Measurements from ENCODE around the gene GADL1. TPM values are rescaled to one million over a fixed set of nuclear protein-coding genes. Genes with fewer than 3 reads are reported as not detected.
A peak's percentile ranks its signal among the peaks of the same experiment; 100 is the strongest.

Gene GADL1
- polyA plus RNA-seq, 2 of the 4 experiments (the other 2 are of a cell fraction): not detected

DNA sequence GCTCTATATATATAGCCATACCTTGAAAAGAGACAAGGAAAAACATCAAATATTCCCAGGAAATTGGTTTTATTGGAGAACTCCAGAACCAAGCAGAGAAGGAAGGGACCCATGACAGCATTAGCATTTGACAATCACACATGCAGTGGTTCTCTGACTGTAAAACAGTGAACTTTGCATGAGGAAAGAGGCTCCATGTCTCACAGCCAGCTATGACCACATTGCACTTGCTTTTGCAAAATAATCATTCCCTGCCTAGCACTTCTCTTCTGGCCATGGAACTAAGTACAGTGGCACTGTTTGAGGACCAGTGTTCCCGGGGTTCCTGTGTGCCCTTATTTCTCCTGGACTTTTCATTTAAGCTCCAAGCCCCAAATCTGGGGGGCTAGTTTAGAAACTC lies 202.5 kb downstream of the GADL1 start:
- Histone ChIP-seq H3K27ac (peak overlapping the region; percentile 59 to 77; a peak in 5 of 6 replicates), H3K9me3 (no peaks in the 10 kb centered on the region), H3K4me1 (peaks cover 57% of the 10 kb centered on the region), H3K4me3 (no peak overlapping the region), H3K4me2 (no peak overlapping the region)
- DNase-seq (ENCODE audit: low read depth in 1 of 2, low spot score in 1 of 2) (no peak), FAIRE-seq (no peak), ATAC-seq (no peak)
- 83% methylated on average over 1 of the region's 1 CpG for WGBS (ENCODE audit: missing lambda C conversion rate)
- POLR2A ChIA-PET: interaction anchor here (0.9 kb wide), 1 partner anchor 86 kb away, joined by 4 read pairs; the partner anchor contains the start of gene TGFBR2
- TF ChIP-seq KDM5A (IDR thresholded peaks at IDR 0.05) (no peak), ZC3H11A (IDR thresholded peaks at IDR 0.05) (no peak), PBX3 (IDR thresholded peaks at IDR 0.05) (no peak), RFX5 (IDR thresholded peaks at IDR 0.05) (no peak), TP53 (CRISPR knock-in tag; IDR thresholded peaks at IDR 0.05) (no peak)
- TF ChIP-seq, protein P1, sequence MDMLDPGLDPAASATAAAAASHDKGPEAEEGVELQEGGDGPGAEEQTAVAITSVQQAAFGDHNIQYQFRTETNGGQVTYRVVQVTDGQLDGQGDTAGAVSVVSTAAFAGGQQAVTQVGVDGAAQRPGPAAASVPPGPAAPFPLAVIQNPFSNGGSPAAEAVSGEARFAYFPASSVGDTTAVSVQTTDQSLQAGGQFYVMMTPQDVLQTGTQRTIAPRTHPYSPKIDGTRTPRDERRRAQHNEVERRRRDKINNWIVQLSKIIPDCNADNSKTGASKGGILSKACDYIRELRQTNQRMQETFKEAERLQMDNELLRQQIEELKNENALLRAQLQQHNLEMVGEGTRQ (IDR thresholded peaks at IDR 0.05): no peak
- CTCF ChIA-PET: interaction anchor here (0.8 to 5.0 kb wide), 10 partner anchors 11 to 650 kb away, joined by 3 to 54 read pairs (median 5); partner anchors contain the start of gene TGFBR2

GRCh38 chr3:30691249-30691880 lies 203.1 kb downstream of the GADL1 start:
- 97% methylated on average over 9 of the region's 10 CpGs for WGBS (ENCODE audit: missing lambda C conversion rate)
- peak overlapping the region; percentile 2 to 84; a peak in 4 of 6 replicates for H3K27ac ChIP-seq
- DNase-seq (ENCODE audit: low read depth in 1 of 2, low spot score in 1 of 2): no peak
- no peak overlapping the region for H3K4me2 ChIP-seq
- H3K4me1 ChIP-seq: peaks cover 62% of the 10 kb centered on the region
- ChIA-PET POLR2A (interaction anchor here (0.9 kb wide), 1 partner anchor 85 kb away, joined by 4 read pairs; the partner anchor contains the start of gene TGFBR2), CTCF (interaction anchor here (0.6 to 4.8 kb wide), 4 partner anchors 43 to 649 kb away, joined by 3 to 54 read pairs (median 3); no protein-coding TSS in a partner anchor)
- no peak for ATAC-seq
- TF ChIP-seq CBX2 (IDR thresholded peaks at IDR 0.05; ENCODE audit: borderline replicate concordance, low read depth): no peak
- no peaks in the 10 kb centered on the region for H3K9me3 ChIP-seq
- no peak overlapping the region for H3K4me3 ChIP-seq
- no peak for FAIRE-seq

- peaks cover 62% of the 10 kb centered on the region for H3K4me1 ChIP-seq
- FAIRE-seq (no peak), DNase-seq (ENCODE audit: low read depth in 1 of 2, low spot score in 1 of 2) (no peak), ATAC-seq (no peak)
- no peaks in the 10 kb centered on the region for H3K9me3 ChIP-seq
- TF ChIP-seq, protein P2, sequence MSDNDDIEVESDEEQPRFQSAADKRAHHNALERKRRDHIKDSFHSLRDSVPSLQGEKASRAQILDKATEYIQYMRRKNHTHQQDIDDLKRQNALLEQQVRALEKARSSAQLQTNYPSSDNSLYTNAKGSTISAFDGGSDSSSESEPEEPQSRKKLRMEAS (IDR thresholded peaks at IDR 0.05): no peak
- H3K27ac ChIP-seq: peak overlapping the region; percentile 75 to 84
- 93% methylated on average over 2 of the region's 2 CpGs for WGBS (ENCODE audit: missing lambda C conversion rate)
- ChIA-PET POLR2A (no interaction called here), CTCF (no interaction called here)
- H3K4me2 ChIP-seq: no peak overlapping the region
- H3K4me3 ChIP-seq: no peak overlapping the region
Measured at GRCh38 chr3:30690199-30690598, 204.3 kb downstream of the GADL1 start.

DNA sequence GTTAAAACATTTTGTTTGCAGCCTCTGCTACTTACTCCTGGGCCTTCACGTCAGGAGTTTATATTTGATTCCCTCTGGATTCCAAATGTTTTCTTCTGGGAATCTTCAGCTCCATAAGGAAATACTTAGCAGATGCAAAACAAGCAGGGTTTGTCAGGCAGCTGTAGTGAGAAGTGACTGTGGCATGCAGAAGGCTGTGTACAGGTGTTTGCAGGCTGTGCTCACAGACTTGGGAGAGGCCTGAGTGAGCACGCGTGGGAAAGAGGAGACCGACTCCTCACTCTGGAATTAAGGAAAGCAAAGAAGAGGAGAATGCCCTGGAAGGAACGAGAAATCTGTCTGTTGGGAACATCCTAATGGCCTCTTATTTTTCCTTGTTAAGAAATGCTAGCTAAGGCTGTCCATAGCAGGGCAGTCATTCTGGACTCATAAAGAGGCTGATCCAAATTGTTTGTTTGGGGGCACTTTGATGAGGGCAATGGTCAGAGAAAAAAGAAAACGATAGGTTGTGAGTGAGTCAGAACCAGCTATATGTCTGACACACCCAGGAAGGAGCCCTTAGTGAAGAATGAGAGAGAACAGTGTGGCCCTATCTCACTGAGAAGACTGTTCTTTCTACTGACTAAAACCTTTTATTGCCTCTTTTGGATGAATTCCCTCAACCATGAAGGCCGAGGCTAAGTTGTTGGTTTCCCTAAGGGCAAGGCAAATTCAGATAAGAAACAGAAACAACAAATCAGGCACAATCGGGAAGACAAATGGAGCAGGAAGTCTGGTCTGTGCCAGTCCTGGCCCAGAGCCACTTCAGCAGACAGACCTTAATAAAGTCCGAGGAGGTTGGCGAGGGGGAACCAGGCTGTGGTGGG lies 205.5 kb downstream of the GADL1 start:
- 19% methylated on average over 10 of the region's 10 CpGs for WGBS (ENCODE audit: missing lambda C conversion rate)
- no peaks in the 10 kb centered on the region for H3K9me3 ChIP-seq
- ChIA-PET CTCF (interaction anchor here (1.3 kb wide), 1 partner anchor 575 kb away, joined by 3 read pairs; no protein-coding TSS in a partner anchor), POLR2A (interaction anchor here (0.7 kb wide), 1 partner anchor 83 kb away, joined by 3 read pairs; the partner anchor contains the start of gene TGFBR2)
- TF ChIP-seq GATA3 (IDR thresholded peaks at IDR 0.05; ENCODE audit: borderline replicate concordance) (peak; percentile 44; the same call in 1 of the 2 replicates), RCOR1 (IDR thresholded peaks at IDR 0.05; ENCODE audit: low read depth, low read length) (no peak), JUNB (IDR thresholded peaks at IDR 0.05) (peak; percentile 29; the same call in 1 of the 2 replicates), SMC3 (IDR thresholded peaks at IDR 0.05) (peak; percentile 30; the same call in 2 of the 3 replicates)
- peak overlapping the region; percentile 64 for H3K4me2 ChIP-seq
- peak; percentile 60 to 79; a peak in 4 of 6 replicates for ATAC-seq
- DNase-seq (ENCODE audit: low read depth in 1 of 2, low spot score in 1 of 2): peak; percentile 37 to 42
- H3K4me3 ChIP-seq: no peak overlapping the region
- no peak for FAIRE-seq
- H3K4me1 ChIP-seq: peaks cover 67% of the 10 kb centered on the region
- H3K27ac ChIP-seq: peak overlapping the region; percentile 75 to 84

Data from A549 (cell line).